ENCODE measurements around the gene ARSD. TPM values are rescaled to one million over a fixed set of nuclear protein-coding genes. Genes with fewer than 3 reads are reported as not detected.

The ARSD gene
- total RNA-seq, 2 donors from 2014 or later: 4.9 to 15.7 TPM

DNA sequence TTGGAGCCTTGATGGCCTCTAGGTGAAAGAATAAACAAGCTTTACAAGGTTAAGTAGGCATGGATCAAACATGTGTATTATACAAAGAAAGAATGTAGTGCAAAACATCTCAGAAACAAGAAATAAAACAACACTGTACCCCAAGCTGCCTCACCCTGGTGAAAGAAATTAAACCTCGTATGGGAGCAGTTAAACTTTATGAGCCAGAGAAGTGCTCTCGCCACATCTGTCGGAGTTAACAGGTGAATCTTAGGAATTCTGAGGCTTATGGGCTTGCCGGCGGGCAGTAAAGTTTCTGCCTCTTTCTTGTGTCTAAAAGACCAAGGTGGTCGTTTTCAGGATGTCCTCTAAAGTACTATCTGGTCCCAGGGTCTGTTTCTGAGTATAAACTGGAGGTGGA is 43.3 kb upstream of the ARSD start:
- WGBS, 2 experiments (ENCODE audit: insufficient coverage in 1 of 2, insufficient read length in 1 of 2): 95 to 100% methylated on average over 3 to 6 of the region's 6 CpGs
- peaks cover 19% of the 10 kb centered on the region for H3K9me3 Mint-ChIP-seq
- H3K4me3 Mint-ChIP-seq: no peak overlapping the region
- no peak overlapping the region for H3K9ac ChIP-seq (ENCODE audit: extremely low read depth, low read length, poor library complexity, severe bottlenecking)
- DNase-seq: no peak
- no peaks in the 10 kb centered on the region for H3K27me3 Mint-ChIP-seq (ENCODE audit: insufficient read depth)
- no peak overlapping the region for H3K27ac Mint-ChIP-seq
- no peak for TF ChIP-seq CTCF (conservative IDR thresholded peaks at IDR 0.05)
- no peaks in the 10 kb centered on the region for H3K9me3 ChIP-seq (ENCODE audit: control insufficient read depth, low read length)
- H3K36me3 ChIP-seq (ENCODE audit: control insufficient read depth, insufficient read depth, low read length): no peaks in the 10 kb centered on the region
- H3K36me3 Mint-ChIP-seq (ENCODE audit: low read depth): no peaks in the 10 kb centered on the region
- no peak overlapping the region for H3K27ac ChIP-seq (ENCODE audit: low read depth, low read length)
- H3K4me3 ChIP-seq (ENCODE audit: low read length): no peak overlapping the region
- H3K27me3 ChIP-seq (ENCODE audit: control insufficient read depth, insufficient read depth, low read length, poor library complexity, severe bottlenecking): no peaks in the 10 kb centered on the region
- H3K4me1 ChIP-seq (ENCODE audit: control insufficient read depth, insufficient read depth, low read length): no peaks in the 10 kb centered on the region
- H3K4me1 Mint-ChIP-seq: peaks cover 20% of the 10 kb centered on the region

GRCh38 chrX:2969021-2969420 is 39.9 kb upstream of the ARSD start:
- TF ChIP-seq CTCF (conservative IDR thresholded peaks at IDR 0.05): no peak
- Mint-ChIP-seq H3K27ac (no peak overlapping the region), H3K4me3 (no peak overlapping the region), H3K4me1 (peaks cover 28% of the 10 kb centered on the region), H3K36me3 (ENCODE audit: low read depth) (no peaks in the 10 kb centered on the region), H3K9me3 (peaks cover 19% of the 10 kb centered on the region), H3K27me3 (ENCODE audit: insufficient read depth) (no peaks in the 10 kb centered on the region)
- no peak for DNase-seq
- no peak overlapping the region for H3K27ac ChIP-seq (ENCODE audit: low read depth, low read length)
- H3K4me1 ChIP-seq (ENCODE audit: control insufficient read depth, insufficient read depth, low read length): no peaks in the 10 kb centered on the region
- no peak overlapping the region for H3K9ac ChIP-seq (ENCODE audit: extremely low read depth, low read length, poor library complexity, severe bottlenecking)
- WGBS, 2 experiments (ENCODE audit: insufficient coverage in 1 of 2, insufficient read length in 1 of 2): 93% methylated on average over 6 of the region's 6 CpGs; no CpG with 5 or more reads in 1 of the 2 experiments
- H3K36me3 ChIP-seq (ENCODE audit: control insufficient read depth, insufficient read depth, low read length): no peaks in the 10 kb centered on the region
- no peak overlapping the region for H3K4me3 ChIP-seq (ENCODE audit: low read length)
- H3K9me3 ChIP-seq (ENCODE audit: control insufficient read depth, low read length): no peaks in the 10 kb centered on the region
- H3K27me3 ChIP-seq (ENCODE audit: control insufficient read depth, insufficient read depth, low read length, poor library complexity, severe bottlenecking): no peaks in the 10 kb centered on the region

GRCh38 chrX:2967998-2968909 is 39.1 kb upstream of the ARSD start:
- Histone ChIP-seq H3K4me3 (ENCODE audit: low read length) (no peak overlapping the region), H3K36me3 (ENCODE audit: control insufficient read depth, insufficient read depth, low read length) (no peaks in the 10 kb centered on the region), H3K27me3 (ENCODE audit: control insufficient read depth, insufficient read depth, low read length, poor library complexity, severe bottlenecking) (no peaks in the 10 kb centered on the region), H3K9ac (ENCODE audit: extremely low read depth, low read length, poor library complexity, severe bottlenecking) (no peak overlapping the region), H3K27ac (ENCODE audit: low read depth, low read length) (peak overlapping the region; percentile 53), H3K4me1 (ENCODE audit: control insufficient read depth, insufficient read depth, low read length) (no peaks in the 10 kb centered on the region), H3K9me3 (ENCODE audit: control insufficient read depth, low read length) (no peaks in the 10 kb centered on the region)
- Mint-ChIP-seq H3K9me3 (peaks cover 17% of the 10 kb centered on the region), H3K27ac (no peak overlapping the region), H3K4me3 (no peak overlapping the region), H3K36me3 (ENCODE audit: low read depth) (no peaks in the 10 kb centered on the region), H3K27me3 (ENCODE audit: insufficient read depth) (no peaks in the 10 kb centered on the region), H3K4me1 (peaks cover 24% of the 10 kb centered on the region)
- DNase-seq: peak; percentile 57
- TF ChIP-seq CTCF (conservative IDR thresholded peaks at IDR 0.05): no peak
- 84 to 87% methylated on average over 12 to 27 of the region's 27 CpGs for WGBS, 2 experiments (ENCODE audit: insufficient coverage in 1 of 2, insufficient read length in 1 of 2)

All from endodermal cell (in vitro differentiated cells).